ENCODE data around the gene CCSER1. TPM values are rescaled to one million over a fixed set of nuclear protein-coding genes. Genes with fewer than 3 reads are reported as not detected.
"Not testable (repeated sequence)": the region's sequence is repeated elsewhere in the genome, so short reads cannot be mapped to it uniquely, and the experiment has no call there.

CCSER1 gene
- total RNA-seq, 1 experiment from 2014 or later = not detected

GRCh38 chr4:90838859-90839258 lies 711.7 kb downstream of the CCSER1 start:
- DNase-seq (ENCODE audit: low read depth) = not testable (repeated sequence)

GRCh38 chr4:90840291-90840690 lies 713.1 kb downstream of the CCSER1 start:
- no peak for DNase-seq (ENCODE audit: low read depth)

GRCh38 chr4:90840828-90841227 lies 713.6 kb downstream of the CCSER1 start:
- no peak for DNase-seq (ENCODE audit: low read depth)

- no peak for DNase-seq (ENCODE audit: low read depth)
These were observed 714.5 kb downstream of the CCSER1 start for GRCh38 chr4:90841676-90842075.

DNA sequence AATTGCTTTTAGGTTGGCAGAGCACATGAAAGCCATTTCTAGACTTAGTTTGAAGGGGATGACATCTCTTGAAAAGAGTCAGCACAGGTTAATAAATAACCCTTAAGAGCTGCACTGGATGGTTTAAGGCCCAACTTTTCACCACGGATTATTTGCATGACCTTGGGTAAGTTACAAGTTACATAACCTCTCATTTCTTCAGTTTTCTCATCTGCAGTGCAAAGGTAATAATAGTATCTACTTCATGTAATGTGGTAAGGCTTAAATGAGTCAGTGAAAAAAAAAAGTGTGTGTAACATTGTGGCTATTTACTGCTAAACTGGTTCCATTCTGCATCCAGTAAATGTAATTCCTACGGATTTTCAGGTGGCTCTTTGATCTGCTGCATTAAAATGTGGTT lies 715.8 kb downstream of the CCSER1 start:
- no peak for DNase-seq (ENCODE audit: low read depth)

DNA sequence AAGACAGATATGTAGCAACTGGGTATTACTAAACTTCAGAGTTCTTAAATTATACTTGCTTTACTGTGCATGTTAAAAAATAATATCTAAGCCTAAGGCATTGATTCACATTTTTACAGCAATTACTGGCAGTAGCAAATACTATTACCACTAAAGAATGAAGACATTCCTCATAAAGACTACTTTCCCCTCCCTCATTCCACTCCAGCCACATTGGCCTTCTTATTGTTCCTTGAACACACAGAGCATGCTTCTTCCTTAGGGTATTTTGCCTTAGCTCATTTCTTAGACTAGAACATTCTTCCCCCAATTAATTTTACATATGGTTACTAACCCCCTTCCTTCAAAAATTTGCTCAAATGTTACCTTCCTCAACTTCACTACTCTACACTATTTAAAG lies 717.0 kb downstream of the CCSER1 start:
- no peak for DNase-seq (ENCODE audit: low read depth)

- DNase-seq (ENCODE audit: low read depth) = no peak
These were observed 718.6 kb downstream of the CCSER1 start for GRCh38 chr4:90845777-90846176.

DNA sequence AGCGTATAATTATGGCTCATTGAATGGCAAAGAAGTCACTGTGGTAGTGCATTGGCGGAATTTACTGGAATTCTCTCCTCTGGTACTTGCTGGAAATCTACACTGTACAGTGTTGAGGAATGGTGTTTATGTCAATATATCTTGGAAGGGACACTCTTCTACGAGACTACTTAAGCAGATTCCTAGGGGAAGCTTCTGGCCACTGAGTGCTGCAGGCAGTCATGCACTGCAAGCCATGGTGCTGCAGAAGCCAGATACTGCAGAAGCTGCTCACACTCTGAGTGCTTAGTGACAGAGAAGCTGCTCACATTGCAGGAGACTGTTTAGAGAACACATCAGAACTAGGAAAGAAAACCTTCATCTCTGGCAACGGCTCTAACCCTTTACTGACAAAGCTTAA lies 725.0 kb downstream of the CCSER1 start:
- DNase-seq (ENCODE audit: low read depth) = no peak

GRCh38 chr4:90855111-90855510 lies 727.9 kb downstream of the CCSER1 start:
- DNase-seq (ENCODE audit: low read depth) = no peak

- DNase-seq (ENCODE audit: low read depth) = no peak
These were observed 730.1 kb downstream of the CCSER1 start for GRCh38 chr4:90857081-90857820.

DNA sequence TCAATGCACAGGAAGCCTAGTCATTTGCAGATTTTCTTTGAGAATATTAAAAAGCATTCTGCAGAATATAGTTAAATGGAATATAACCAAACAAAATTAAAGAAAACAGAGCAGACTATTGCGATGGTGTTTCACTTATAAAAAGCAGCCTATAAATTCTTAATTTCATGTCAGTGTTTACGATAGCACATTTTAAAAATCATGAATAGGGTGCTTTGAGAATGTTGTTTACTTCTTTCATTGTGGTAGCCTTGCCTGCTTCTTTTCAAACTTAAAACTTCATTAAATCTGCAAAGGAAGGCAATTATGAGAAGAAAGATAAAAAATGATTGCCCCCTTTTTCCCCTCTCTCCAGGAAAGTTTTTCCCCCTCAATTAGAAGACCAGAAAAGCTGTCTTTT lies 748.6 kb downstream of the CCSER1 start:
- no peak for DNase-seq (ENCODE audit: low read depth)

DNA sequence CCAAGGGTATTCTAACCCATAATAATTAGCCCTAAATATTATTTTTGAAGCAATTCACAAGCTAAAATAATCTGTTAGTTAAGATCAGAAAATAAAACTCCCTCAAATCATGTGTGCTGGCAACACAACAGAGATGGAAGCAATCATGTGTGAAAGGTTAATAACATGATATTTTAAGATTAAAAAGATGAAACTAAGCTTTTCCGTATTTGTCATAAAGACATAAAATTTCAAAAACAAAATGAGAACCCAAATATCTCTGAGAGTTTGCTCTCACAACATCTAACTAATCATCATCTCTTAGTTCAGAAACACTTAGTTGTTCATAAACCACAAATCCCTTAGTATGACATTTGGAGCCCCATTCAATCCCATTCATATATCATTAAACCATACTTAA lies 749.1 kb downstream of the CCSER1 start:
- DNase-seq (ENCODE audit: low read depth) = no peak

GRCh38 chr4:90883519-90883918 lies 756.3 kb downstream of the CCSER1 start:
- no peak for DNase-seq (ENCODE audit: low read depth)

DNA sequence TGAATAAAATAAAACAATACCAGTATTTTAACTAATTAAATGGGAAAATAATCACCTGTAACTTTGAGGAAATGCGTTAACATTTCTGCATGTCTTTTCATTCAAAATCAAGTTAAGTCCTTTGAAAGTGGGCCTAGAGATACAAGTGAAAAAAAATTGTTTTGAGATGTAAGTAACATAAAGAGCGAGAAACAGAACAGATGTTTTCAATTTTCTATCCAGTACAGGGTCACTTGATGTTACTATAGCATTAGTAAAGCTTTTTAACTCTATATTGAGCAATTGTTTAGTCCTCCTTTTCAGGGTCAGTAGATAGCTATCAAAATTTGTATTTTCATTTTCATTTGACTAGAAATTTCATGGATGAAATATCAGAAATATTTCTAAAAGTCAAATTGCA lies 761.4 kb downstream of the CCSER1 start:
- DNase-seq (ENCODE audit: low read depth) = no peak

GRCh38 chr4:90889171-90889570 lies 762.0 kb downstream of the CCSER1 start:
- DNase-seq (ENCODE audit: low read depth) = no peak

- not testable (repeated sequence) for DNase-seq (ENCODE audit: low read depth)
These were observed 776.2 kb downstream of the CCSER1 start for GRCh38 chr4:90903413-90903812.

- no peak for DNase-seq (ENCODE audit: low read depth)
These were observed 776.8 kb downstream of the CCSER1 start for GRCh38 chr4:90904021-90904420.

DNA sequence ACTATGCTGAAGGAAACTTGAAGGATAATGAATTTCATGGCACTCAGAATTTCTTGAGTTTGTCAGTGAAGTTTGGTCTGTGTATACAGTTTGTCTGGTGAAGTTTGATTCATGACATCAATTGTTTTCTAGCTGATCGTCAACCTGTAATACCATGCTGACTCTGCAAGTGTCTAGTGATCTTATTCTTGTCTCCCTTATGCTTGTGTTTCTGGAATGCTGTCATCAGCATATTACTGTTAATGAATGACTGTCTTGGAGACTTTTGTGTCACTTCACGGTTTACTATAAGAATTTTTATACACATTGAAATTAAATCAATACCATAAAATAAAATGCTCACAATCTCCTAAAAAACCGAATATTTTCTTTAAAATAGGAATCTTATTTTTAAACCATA lies 779.0 kb downstream of the CCSER1 start:
- DNase-seq (ENCODE audit: low read depth) = no peak

DNA sequence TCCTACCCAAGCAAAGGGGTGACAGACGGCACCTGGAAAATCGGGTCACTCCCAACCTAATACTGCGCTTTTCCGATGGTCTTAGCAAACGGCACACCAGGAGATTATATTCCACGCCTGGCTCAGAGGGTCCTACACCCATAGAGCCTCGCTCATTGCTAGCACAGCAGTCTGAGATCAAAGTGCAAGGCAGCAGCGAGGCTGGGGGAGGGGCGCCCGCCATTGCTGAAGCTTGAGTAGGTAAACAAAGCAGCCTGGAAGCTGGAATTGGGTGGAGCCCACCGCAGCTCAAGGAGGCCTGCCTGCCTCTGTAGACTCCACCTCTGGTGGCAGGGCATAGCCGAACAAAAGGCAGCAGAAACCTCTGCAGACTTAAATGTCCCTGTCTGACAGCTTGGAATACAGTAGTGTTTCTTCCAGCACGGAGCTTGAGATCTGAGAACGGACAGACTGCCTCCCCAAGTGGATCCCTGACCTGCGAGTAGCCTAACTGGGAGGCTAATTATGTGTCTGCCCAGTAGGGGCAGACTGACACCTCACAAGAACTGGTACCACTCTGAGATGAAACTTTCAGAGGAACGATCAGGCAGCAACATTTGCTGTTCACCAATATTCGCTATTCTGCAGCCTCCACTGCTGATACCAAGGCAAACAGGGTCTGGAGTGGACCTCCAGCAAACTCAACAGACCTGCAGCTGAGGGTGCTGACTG lies 784.7 kb downstream of the CCSER1 start:
- DNase-seq (ENCODE audit: low read depth) = not testable (repeated sequence)

- no peak for DNase-seq (ENCODE audit: low read depth)
These were observed 795.0 kb downstream of the CCSER1 start for GRCh38 chr4:90922174-90922573.

DNA sequence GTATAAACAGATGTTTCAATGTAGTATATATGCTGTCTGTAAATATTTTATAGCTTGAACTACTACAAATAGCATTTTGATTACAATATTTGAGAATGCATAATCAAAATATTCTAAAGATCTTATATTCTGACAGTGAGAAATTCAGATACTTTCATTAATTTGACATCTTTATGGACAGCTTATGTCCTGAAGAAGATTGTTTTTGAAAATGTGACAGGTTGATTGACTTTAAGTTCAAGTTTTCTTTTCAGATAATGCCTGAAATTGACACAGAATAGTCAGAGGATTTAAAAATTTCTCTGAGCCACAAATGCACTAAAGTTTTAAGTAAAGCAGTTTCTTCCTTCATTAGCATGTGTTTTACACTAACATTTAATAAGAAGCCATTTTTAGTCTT lies 799.8 kb downstream of the CCSER1 start:
- no peak for DNase-seq (ENCODE audit: low read depth)

DNA sequence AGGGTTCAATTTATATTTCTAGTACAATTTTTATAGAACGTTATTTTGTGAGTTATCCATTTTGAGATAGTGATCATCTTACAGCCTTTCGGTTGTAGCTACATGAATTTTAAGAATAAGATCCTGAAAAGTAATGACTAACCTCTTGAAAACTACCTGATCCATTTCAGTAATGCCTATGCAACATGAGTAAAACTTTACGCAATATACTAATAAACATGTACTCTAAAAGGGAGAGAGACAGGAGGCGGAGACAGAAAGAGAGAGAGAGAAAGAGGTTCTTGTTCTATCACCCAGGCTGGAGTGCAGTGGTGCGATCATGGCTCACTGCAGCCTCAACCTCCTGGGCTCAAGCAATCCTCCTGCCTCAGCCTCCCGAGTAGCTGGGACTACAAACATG lies 816.1 kb downstream of the CCSER1 start:
- no peak for DNase-seq (ENCODE audit: low read depth)

GRCh38 chr4:90946945-90947344 lies 819.8 kb downstream of the CCSER1 start:
- DNase-seq (ENCODE audit: low read depth) = no peak
